GM21526 (cell line): ENCODE measurements around the gene MGRN1.

ENCODE experiments used
- ATAC-seq: cut with Tn5 transposase; IDR thresholded peaks from one replicate; pipeline ENCODE4 v1.9.1; 2021; ENCODE audit warnings: moderate library complexity; ENCODE audit not compliant: unreplicated experiment, low FRiP score

MGRN1 gene

GRCh38 chr16:4684058-4684715 lies 59.6 kb downstream of the MGRN1 start:
- no peak for ATAC-seq

- no peak for ATAC-seq
These were observed 60.1 kb downstream of the MGRN1 start for GRCh38 chr16:4684763-4685162.

- no peak for ATAC-seq
These were observed 60.7 kb downstream of the MGRN1 start for GRCh38 chr16:4685292-4685691.

- no peak for ATAC-seq
These were observed 61.3 kb downstream of the MGRN1 start for GRCh38 chr16:4685776-4686496.

- no peak for ATAC-seq
These were observed 62.0 kb downstream of the MGRN1 start for GRCh38 chr16:4686497-4687210.

GRCh38 chr16:4687416-4687815 lies 62.8 kb downstream of the MGRN1 start:
- ATAC-seq, result no peak

- no peak for ATAC-seq
These were observed 63.5 kb downstream of the MGRN1 start for GRCh38 chr16:4687946-4688673.

- no peak for ATAC-seq
These were observed 64.0 kb downstream of the MGRN1 start for GRCh38 chr16:4688674-4689045.

GRCh38 chr16:4689091-4689671 lies 64.6 kb downstream of the MGRN1 start:
- no peak for ATAC-seq

- ATAC-seq, result no peak
These were observed 65.5 kb downstream of the MGRN1 start for GRCh38 chr16:4689864-4690704.

- ATAC-seq, result no peak
These were observed 66.5 kb downstream of the MGRN1 start for GRCh38 chr16:4690946-4691665.

- ATAC-seq, result no peak
These were observed 67.2 kb downstream of the MGRN1 start for GRCh38 chr16:4691666-4692412.

GRCh38 chr16:4692460-4693295 lies 68.1 kb downstream of the MGRN1 start:
- no peak for ATAC-seq

- peak; percentile 84 for ATAC-seq
These were observed 68.8 kb downstream of the MGRN1 start, which contains the start of gene NUDT16L1 for GRCh38 chr16:4693296-4693955. Gene NUDT16L1, plus strand, starts transcription at chr16:4693562. Its CDS starts 165 bp downstream, at chr16:4693727.

GRCh38 chr16:4693956-4694641 lies 69.5 kb downstream of the MGRN1 start:
- ATAC-seq, result no peak
